HG03439 (cell line): ENCODE results near the gene FAM227B.
"Not testable (repeated sequence)": the region's sequence is repeated elsewhere in the genome, so short reads cannot be mapped to it uniquely, and the experiment has no call there.

Source experiments
- ATAC-seq: cut with Tn5 transposase; IDR thresholded peaks from one replicate; pipeline ENCODE4 v1.9.1; 2021; ENCODE audit warnings: mild to moderate bottlenecking, moderate library complexity; ENCODE audit not compliant: unreplicated experiment

FAM227B gene

DNA sequence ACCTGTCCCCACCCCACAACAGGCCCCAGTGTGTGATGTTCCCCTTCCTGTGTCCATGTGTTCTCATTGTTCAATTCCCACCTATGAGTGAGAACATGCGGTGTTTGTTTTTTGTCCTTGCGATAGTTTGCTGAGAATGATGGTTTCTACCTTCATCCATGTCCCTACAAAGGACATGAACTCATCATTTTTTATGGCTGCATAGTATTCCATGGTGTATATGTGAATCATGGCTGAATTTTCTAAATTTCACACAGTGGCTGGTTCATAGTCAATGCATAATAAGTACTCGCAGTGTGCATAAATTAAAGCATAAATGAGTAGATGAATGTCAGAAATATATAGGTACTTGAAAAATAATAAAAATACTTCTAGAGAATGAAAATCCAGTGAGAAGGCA is 8.4 kb downstream of the FAM227B start:
- not testable (repeated sequence) for ATAC-seq

DNA sequence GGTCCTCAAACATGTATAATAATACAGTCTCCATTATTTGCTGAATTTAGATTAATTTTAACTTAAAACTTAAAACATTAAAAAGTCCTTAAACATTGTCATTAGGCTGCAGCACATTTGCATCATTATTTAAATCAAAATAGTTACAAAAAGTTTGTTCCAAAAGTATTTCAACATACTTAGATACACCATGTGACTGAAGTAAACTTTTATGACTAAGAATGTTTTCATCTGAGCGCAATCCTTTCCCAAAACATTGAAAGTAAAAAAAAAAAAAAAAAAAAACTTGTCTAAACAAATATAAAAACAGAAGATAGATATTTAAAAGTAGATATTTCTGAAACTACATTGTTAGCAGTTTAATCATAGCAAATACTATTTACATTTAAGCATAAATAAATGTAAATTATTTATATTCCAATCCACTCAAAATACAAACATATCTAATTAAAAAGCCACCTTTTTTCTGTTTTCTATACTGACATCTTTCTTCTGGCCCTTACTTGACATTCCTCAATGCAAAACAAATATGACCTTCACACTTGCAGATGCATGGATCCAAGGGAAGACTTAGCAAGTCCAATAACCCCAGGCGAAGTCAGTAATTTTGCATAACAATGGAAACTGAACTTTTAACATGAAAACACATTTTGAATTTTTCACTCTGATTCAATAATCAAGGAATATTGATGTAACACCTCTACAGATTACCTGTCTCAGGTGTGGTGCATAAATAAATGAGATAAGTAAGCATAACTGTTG is 10.3 kb downstream of the FAM227B start:
- no peak for ATAC-seq

DNA sequence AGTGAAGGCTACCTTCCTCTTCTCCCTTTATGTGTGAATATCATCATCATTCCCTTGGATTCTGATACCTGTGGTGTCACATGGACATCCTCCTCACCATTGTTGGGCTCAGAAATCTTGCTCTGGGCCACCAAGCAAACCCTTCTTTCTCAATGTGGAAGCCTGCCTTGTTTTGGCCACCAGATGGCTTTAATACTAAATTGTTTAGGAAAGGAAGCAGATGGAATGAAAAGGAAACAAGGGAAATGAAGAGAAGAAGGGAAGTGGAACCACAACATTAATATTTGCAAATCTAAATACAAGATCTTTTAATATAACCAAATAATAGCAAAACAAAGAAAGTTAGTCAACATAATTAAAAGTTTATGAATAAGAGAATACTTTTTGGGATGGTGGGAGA is 14.0 kb downstream of the FAM227B start:
- ATAC-seq: no peak

DNA sequence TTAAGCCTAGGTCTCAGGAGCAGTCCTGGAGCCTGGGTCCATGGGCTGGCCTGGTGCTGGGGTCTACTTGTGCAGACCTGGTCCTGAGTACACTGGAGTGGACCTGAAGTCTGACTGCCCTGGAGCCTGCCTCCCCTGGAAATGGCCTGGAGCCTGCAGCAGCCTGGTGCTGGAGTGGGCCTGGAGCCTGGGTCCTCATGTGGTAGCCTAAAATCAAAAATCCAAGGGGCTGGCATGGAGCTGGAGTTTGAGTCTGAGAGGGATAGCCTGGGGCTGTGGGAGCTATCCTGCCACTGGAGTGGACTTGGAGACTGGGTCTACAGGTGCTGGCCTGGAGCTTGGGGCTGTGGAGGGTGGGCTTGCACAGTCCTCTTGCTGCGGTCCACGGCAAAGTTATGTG is 15.0 kb downstream of the FAM227B start:
- no peak for ATAC-seq

DNA sequence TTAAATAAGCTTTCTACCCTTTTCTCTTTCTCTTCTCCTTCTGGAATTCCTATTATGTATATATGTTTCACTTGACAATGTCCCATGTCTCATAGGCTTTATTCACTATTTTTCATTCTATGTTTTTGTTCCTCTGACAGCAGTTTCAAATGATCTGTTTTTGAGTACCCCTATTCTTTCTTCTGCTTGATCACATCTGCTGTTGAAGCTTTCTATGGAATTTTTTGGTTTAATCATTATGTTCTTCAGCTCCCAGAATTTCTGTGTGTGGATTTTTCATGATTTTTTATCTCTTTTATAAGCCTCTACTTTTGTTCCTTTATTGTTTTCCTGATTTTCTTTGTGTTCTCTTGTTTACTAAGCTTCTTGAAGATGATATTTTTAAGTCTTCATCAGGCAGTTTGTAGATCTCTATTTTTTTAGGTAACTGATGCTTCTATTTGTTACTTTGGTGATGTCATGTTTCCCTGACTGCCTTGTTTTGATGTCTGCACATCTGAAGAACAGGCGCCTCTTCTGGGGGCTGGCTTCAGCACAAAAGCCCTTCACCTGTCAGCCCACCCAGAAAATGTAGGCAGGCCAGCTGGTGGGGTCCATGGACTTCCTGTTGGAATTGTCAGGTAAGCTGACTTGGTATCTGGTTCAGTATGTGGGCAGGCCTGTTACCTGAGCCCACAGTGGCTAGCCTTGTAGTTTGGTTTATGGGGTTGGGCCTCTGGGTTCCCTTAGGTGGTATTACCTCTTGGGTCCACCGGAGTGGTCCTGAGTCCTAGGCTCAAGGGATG is 15.8 kb downstream of the FAM227B start:
- ATAC-seq: no peak

DNA sequence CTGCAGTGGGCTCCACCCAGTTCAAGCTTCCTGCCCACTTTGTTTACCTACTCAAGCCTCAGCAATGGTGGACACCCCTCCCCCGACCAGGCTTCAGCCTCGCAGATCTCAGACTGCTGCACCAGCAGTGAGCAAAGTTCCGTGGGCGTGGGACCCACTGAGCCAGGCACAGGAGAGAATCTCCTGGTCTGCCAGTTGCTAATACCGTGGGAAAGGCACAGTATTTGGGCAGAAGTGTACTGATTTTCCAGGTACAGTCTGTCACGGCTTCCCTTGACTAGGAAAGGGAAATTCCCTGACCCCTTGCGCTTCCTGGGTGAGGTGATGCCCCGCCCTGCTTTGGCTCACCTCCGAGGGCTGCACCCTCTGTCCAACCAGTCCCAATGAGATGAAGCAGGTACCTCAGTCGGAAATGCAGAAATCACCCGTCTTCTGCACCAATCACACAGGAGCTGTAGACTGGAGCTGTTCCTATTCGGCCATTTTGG is 27.7 kb downstream of the FAM227B start:
- ATAC-seq: not testable (repeated sequence)

DNA sequence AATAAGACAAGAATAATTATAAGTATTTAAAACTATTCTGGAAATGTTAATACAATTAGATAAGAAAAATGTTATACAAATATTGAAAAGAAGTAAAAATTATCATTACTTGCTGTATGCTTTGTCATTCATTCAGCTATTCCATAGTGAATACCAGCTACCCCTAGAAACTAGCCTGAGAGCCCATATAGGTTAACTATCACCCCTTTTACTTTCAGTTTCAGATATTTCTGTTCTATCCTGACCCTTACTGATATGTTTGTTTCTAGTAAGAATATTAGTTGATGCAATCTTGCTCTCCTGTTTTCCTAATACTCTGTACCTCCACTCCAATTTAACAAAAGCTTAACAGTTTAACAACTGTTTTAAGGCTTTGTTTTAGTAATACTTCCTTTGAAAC is 31.6 kb downstream of the FAM227B start:
- no peak for ATAC-seq

DNA sequence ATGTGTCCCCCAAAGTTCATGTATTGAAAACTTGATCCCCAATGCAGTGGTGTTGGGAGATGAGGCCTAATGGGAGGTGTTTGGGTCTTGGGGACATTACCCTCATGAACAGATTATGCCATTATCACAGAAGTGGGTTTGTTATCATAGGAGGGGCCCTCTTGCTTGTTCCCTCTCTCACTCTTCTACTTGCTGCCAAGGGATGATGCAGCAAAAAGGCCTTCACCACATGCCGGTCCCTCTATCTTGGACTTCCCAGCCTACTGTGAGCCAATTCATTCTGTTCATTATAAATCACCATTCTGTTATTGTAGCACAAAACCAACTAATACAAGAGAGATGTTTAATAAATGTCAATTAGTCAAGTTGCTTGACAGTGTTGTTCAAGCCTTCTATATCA is 47.2 kb downstream of the FAM227B start:
- no peak for ATAC-seq

DNA sequence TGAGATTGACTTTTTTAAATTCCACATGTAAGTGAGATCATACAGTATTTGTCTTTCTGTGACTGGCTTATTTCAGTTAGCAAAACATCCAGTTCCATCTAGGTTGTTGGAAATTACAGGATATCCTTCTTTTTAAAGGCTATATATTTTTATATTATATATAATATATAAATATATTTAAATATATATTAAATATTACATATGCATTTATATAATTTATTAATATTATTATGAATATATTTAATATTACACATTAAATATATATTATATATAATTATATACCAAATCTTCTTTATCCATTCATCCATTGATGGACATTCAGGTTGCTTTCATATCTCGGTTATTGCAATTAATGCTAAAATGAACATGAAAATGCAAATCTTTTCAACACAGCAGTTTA is 49.9 kb downstream of the FAM227B start:
- no peak for ATAC-seq

DNA sequence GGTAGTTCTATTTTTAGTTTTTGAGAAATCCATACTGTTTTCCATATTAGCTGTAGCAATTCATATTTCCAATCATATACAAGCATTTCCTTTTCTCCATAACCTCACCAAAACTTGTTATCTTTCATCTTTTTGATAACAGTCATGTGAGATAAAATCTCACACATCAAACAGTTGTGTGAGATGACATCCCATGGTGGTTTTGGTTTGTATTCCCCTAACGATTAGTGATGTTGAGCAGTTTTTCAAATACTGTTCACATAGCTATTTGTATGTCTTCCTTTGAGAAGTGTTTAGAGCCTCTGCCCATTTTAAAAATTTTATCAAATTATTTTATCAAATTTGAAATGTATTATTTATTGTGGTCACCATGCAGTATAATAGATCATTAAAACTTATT is 50.4 kb downstream of the FAM227B start:
- ATAC-seq: no peak

DNA sequence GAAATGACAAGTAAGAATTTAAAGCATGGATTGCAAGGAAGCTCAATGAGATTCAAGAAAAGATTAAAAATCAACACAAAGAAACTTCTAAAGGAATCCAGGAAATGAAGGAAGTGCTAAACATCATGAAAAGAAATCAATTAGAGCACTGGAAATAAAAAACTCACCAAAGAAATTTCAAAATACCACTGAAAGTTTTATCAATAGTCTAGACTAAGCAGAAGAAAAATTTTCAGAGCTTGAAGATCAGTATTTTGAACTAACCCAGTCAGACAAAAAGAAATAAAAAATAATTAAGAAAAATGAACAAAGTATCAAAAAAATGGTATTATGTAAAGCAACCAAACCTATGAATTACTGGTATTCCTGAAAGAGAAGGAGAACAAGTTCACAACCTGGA is 60.6 kb downstream of the FAM227B start:
- ATAC-seq: no peak

DNA sequence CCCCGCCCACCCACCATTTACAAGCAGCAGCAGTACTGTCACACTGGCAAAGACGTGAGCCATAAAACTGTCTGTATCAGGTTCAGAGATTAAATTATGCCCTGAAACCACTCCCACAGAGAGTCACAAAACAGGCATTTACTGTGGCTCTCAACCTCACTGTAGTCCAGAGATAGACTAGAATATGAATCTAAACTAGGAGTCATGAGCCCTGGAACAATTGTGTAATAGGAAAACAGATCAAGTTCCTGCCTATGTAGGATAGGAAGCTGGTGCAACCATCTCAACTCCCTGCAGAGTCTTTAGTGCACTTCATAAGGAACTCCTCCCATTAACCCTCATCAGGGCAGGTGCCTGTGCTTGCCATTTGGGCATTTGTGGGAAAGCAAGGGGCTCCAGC is 61.7 kb downstream of the FAM227B start:
- ATAC-seq: no peak

DNA sequence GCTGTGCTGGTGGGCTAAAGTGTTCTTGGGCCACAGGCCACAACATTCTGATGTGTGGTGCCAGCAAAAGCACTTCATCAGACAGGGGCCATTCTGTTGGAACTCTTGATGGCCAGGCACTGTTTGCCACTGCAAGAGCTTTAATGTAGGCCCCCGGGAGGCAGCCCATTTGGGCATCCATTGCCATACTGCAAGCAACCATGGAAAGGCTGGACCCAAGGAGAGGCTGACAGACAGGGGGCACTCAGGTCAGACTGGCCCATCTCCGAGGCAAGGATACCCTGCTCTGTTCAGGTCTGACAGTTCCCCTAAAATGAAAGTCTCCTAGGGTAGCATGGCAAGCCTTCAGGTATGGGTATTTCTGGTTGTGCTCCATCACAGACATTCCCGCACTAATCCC is 64.2 kb downstream of the FAM227B start:
- no peak for ATAC-seq

DNA sequence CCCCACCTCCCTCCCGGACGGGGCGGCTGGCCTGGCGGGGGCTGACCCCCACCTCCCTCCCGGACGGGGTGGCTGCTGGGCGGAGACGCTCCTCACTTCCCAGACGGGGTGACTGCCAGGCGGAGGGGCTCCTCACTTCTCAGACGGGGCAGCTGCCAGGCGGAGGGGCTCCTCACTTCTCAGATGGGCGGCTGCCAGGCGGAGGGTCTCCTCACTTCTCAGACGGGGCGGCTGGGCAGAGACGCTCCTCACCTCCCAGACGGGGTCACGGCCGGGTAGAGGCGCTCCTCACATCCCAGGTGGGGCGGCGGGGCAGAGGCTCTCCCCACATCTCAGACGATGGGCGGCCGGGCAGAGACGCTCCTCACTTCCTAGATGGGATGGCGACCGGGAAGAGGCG is 70.3 kb downstream of the FAM227B start:
- not testable (repeated sequence) for ATAC-seq

DNA sequence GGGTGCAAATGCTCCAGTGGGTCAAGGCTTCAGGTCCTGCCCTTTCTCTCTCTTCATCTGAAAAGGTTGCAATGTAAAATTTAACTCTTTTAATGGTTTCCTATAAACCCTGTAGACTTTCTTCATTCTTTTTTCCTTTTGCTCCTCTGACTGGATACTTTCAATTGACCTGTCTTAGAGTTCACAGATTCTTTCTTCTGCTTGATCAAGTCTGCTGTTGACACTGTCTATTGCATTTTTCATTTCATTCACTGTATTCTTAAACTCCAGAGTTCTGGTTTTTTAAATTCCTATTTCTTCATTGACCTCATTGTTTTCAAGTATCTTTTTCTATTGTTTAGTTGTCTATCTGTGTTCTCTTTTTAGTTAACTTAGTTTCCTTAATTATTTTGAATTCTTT is 82.1 kb downstream of the FAM227B start:
- ATAC-seq: no peak

DNA sequence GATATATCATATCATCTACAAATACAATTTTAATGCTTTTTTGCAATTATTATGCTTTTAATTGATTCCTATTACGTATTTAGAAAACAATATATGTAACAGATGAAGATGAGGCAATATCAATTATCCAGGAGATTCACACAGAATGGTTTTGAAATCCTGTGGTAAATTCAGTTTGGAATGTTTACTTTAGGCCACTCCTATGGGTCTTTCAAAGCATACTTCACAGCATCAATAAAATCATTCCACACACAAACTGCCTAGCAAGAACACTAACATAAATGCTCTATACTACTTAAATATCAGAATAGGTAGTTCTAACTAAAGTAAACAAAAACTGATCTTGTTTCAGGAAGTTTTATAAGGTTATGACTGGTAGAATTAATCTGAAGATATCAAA is 90.5 kb downstream of the FAM227B start:
- ATAC-seq: no peak

DNA sequence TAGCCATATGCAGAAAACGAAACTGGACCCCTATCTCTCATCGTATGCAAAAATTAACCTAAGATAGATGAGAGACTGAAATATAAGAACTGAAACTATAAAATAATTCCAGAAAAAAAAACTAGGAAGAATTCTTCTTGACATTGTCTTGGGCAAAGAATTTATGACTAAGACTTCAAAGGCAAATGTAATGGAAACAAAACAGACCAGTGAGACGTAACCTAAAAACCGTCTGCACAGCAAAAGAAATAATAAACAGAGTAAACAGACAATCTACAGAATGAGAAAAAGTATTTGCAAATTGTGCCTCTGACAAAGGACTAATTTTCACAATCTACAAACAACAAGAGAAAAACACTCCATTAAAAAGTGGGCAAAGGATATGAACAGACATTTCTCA is 92.3 kb downstream of the FAM227B start:
- ATAC-seq: no peak

DNA sequence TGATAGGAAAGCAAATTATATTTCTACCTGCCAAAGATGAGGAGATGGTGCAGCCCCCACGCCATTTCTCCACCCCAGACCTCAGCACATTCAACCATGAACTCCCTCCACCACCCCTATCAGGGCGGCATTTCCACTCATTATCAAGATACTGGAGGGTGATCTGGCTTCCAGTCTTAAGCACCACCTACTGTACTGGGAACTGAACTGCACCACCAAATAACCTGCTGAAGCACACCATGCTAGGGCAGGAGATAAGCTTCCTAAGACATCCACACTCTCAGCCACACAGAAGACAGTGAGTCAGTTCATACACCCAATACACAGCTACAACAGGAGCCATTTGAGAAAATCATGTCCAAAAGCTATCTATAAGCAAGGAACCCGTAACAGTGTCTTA is 98.8 kb downstream of the FAM227B start:
- ATAC-seq: no peak

DNA sequence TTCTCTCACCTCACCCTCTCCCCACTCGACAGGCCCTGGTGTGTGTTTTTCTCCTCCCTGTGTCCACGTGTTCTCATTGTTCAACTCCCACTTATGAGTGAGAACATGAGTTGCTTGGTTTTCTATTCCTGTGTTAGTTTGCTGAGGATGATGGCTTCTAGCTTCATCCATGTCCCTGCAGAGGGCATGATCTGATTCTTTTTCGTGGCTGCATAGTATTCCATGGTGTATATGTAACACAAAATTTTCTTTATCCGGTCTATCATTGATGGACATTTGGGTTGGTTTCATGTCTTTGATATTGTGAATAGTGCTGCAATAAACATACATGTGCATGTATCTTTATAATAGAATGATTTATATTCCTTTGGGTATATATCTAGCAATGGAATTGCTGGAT is 107.9 kb downstream of the FAM227B start:
- not testable (repeated sequence) for ATAC-seq

DNA sequence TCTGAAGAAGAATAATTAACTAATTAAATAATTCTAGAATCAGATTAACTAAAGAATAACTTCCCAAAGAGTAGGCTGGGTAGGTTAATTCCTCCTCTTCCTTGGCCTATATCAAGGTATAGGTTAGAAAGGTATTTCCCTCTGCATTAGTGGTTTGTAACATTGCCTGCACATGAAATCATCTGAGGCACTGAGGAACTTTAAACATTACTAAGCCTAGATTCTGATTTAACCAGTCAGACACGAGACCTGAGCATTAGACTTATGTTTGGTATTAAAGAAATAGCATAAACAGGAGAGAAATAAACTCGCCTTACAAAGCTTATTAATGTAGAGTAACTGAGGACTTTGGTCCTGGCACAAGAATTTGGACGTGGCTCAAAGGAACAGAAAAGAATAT is 113.4 kb downstream of the FAM227B start:
- no peak for ATAC-seq

DNA sequence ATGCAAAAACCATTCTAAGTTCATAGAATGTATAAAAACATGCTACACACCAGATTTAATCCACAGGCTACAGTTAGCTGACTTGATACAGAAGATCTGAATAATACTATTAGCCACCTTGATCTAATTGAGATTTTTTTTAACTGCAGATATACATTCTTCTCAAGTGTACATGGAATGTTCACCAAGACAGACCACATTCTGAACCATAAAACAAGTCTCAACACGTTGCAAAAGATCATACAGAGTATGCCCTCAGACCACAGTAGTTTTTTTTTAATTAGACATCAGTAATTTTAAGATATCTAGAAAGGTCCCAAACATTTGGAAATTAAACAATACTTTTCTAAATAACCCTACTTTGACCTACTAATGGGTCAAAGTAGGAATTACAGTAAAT is 114.3 kb downstream of the FAM227B start:
- ATAC-seq: no peak

DNA sequence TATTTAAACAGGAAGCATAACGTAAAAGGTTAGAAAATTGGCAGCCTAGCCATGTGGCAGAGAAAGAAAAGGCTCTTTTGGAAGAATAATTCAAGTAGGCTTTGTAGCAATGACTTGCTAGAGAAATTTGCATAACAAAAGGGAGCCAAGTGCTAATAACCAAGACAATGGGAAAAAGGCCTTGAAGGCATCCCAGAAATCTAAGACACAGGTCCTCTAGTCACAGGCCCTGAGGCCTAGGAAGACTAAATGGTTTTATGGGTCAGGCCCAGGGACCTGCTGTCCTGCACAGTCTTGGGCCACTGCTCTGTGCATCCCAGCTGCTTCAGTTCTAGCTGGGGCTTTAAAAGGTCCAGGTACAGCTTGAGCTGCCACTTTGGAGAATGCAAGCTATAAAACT is 119.0 kb downstream of the FAM227B start:
- ATAC-seq: no peak
